ENCODE measurements around the gene GRIK1. TPM values are rescaled to one million over a fixed set of nuclear protein-coding genes. Genes with fewer than 3 reads are reported as not detected.
"Not testable (repeated sequence)": the region's sequence is repeated elsewhere in the genome, so short reads cannot be mapped to it uniquely, and the experiment has no call there.

GRIK1 gene
- total RNA-seq: under 1 TPM; 0.14 to 0.19 TPM
- long read RNA-seq, donor 1, partial matches to known transcripts: 0 of 6 reads
- long read RNA-seq, donor 1, other reads (novel, unspliced or antisense): 6 of 6 reads
- long read RNA-seq, donor 2, partial matches to known transcripts: 0 of 3 reads
- long read RNA-seq, donor 2, other reads (novel, unspliced or antisense): 3 of 3 reads

DNA sequence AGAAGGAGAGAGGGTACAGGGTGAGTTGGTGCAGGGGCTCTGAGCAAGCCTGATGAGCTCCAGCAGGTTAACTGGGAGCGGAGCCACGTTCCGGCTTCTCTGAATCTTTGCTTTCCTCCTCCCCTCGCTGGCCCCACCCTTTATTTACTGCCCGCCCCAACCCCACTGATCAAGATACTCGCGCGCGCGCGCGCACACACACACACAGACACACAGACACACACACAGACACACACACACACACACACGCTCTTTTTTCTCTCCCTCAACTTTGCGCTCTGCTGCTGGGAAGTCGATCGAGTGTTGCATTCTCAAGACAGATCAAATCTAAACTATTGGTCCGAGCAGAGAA is at the start of gene GRIK1:
Gene GRIK1, minus strand, starts transcription at position 73 of the 352 bp plus-strand sequence.
- intact Hi-C loops (cut with DNase I): no loop called here

DNA sequence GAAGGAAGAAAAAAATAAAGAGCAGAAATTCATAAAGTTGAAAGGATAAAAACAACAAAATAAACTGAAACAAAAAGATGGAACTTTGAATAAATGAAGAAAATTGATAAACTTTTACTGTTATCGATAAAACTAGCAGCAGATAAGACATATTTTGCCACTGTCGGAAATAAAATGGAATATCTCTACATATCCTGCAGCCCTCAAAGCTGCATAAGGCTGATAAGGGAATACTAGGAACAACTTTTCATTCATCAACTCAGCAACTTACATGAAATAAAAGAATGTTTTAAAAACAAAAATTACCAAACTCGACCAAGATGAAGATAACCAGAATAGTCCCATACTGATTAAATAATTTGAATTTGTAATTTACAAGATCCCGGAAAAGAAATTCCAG is 48.0 kb upstream of the GRIK1 start:
- intact Hi-C loops (cut with DNase I): no loop called here
- DNase-seq (ENCODE audit: low spot score): no peak

More for the DNA sequence above, at the start of gene GRIK1:
- no peak for DNase-seq (ENCODE audit: low spot score)

DNA sequence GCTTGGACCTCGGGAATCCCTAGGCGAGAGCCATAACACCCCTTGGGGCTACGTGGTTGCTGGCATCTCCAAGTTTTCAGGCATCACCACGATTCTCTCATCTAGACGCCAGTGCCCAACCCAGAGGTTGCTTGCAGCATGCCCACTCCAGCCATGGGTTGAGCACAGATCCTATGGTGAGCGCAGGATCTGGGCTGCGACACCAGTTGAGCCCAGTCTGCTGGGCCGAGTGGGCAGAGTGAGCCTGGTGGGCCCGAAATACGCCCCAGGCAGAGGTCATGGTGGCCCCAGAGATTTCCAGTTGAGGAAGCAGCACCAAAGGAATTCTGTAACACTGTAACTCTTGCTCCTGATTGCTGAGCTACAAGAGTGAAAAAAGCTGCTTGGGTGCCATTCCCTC is 46.1 kb upstream of the GRIK1 start:
- intact Hi-C loops (cut with DNase I): no loop called here

DNA sequence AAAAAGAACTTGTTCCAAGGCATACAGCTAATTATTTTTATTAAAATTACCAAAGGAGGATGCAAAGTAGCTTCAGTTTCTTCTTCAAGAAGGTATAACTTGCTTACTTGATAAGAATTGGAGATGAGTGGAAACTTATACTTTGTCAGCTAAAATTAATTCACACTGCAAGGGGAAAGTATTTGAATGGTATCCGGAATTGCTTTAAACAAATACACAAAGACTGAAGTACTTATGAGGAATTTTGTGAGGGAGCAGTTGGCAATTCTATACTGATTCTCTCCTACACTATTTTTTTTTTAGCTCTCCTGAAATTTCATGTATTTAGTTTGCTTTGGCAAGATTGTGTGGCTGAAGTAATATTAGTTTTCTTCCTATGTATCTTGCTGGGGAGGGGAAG is 39.2 kb upstream of the GRIK1 start:
- no peak for DNase-seq (ENCODE audit: low spot score)
- intact Hi-C loops (cut with DNase I): no loop called here

More for the DNA sequence above, 46.1 kb upstream of the GRIK1 start:
- DNase-seq (ENCODE audit: low spot score): no peak

DNA sequence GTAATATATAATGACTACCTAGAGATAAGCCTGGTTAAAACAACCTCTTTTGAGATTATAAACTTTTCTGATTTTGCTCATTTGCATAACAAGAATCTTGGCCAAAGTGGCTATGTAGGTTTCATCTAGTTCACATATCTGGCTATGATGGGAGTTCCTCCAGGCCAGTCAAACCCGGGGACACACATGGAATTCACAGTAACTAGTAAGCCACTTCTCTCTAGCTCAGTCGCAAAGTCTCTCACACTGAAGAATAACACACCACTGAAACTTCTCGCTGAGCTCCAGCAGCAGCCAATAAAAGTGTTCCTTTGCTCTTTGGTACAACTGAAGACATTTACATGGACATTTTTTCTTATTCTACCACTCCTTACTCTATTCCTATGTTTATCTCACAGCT is 36.0 kb upstream of the GRIK1 start:
- intact Hi-C loops (cut with DNase I): no loop called here
- DNase-seq (ENCODE audit: low spot score): no peak

DNA sequence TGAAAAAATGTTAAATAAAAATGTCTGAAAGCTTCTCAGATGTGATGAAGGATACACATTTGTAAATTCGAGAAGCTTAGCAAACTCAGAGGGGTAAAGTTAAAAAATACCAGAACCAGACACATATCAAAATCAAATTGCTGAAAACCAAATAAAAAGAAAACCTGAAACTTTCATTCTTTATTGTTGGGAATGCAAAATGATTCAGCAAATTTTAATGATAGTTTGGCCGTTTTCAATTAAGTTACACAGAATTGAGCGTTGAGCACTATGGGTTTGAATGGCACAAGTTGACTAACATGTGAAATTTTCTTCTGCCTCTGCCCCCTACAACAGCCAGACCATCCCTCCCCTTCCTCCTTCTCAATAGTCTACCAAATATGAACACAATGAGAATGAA is 33.5 kb upstream of the GRIK1 start:
- intact Hi-C loops (cut with DNase I): no loop called here
- DNase-seq (ENCODE audit: low spot score): no peak

DNA sequence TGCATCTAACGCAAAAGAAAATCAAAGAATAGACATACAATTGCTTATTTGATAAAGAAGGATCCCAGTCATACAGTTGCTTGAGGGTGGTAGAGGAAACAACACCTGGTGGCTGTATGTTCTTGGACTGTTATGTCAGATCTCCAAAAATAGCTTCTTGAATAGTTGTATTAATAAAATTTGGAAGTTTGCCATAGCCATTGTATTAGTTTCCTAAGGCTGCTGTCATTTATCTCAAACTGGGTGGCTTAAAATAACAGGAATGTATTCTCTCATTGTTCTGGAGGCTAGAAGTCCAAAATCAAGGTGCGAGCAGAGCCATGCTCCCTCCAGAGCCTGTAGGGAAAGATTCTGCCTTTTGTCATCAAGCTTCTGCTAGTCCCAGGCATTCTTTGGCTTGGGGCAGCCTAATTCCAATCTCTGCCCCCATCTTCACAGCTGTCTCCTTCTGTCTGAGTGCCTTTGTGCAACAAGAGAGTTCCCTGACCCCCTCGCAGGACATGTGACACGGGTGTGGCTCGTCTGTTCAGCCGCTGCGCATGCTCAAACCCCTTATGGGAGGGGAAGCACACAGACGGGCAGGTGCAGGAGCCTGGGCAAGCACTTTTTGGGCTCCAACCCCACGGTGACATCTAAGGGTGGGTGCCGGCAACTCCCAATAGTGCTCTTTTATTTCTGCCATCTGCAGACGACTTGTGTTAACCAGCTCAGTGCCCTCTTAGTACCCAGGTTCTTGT is 21.7 kb upstream of the GRIK1 start:
- no peak for DNase-seq (ENCODE audit: low spot score)
- intact Hi-C loops (cut with DNase I): no loop called here

DNA sequence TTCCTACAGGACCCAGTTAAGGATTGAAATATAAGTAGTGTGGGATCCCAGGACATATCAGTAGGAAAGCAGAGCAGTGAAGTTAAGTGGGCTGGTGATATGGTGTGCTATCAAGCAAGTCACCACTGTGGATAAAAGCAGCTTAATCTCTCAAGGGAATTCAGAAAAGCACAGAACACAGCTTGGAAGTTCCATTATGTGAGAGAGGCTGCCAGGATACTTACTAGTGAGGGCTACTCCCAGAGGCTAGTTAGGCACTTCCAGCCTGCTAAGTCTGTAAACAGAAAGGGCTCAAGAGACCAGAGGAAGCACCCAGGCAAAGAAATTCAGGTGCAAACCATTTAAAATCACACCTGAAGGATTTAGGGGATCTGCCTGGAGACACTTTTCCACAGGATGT is 18.8 kb upstream of the GRIK1 start:
- no peak for DNase-seq (ENCODE audit: low spot score)
- intact Hi-C loops (cut with DNase I): no loop called here

DNA sequence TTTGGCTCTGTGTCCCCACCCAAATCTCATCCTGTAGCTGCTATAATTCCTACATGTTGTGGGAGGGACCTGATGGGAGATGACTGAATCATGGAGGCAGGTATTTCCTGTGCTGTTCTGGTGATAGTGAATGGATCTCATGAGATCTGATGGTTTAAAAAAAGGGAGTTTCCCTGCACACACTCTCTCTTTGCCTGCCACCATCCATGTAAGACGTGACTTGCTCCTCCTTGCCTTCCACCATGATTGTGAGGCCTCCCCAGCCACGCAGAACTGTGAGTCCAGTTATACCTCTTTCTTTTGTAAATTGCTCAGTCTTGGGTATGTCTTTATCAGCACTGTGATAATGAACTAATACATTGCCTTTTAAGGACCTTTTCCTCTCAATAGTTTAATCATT is 18.2 kb upstream of the GRIK1 start:
- DNase-seq (ENCODE audit: low spot score); intact Hi-C loops (cut with DNase I): not testable (repeated sequence)

DNA sequence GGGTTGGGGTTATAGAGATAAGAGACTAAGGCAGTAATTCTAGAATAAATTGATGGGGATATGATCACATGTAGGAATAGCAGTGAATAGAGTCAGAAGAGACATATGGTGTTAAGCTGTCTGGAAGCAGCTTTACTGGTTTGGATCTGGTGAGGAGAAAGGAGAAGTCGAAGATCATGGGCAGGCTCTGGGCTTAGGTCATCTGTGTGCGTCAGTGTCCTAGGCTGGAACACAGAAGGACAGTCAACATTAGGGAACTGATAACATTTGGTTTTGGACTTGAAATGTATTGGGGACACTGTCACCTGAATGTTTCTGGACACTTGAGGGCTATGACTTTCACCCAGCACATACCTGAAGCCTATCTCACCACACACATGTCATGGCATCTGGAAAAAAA is 13.9 kb upstream of the GRIK1 start:
- DNase-seq (ENCODE audit: low spot score): no peak
- intact Hi-C loops (cut with DNase I): loop anchor here in 1 of 2 donors (5.0 kb wide), 1 partner anchor 69 kb away; no protein-coding TSS in a partner anchor

DNA sequence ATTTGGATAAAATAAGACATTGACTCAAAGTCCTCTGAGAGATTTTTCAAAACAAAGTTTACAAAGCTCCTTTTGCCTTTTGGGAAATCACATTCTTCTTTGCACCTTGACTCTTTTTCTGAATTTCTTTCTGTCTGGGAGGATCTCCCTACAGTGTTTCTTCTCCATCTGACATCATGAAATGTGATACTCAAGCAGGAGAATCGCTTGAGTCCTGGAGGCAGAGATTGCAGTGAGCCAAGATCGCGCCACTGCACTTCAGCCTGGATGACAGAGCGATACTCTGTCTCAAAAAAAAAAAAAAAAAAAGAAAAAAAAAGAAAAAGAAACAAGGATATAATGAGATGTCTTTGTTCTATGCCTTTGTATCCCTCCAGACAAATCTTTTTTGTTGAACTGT is 13.3 kb upstream of the GRIK1 start:
- DNase-seq (ENCODE audit: low spot score): no peak
- intact Hi-C loops (cut with DNase I): loop anchor here in 1 of 2 donors (5.0 kb wide), 1 partner anchor 69 kb away; no protein-coding TSS in a partner anchor

DNA sequence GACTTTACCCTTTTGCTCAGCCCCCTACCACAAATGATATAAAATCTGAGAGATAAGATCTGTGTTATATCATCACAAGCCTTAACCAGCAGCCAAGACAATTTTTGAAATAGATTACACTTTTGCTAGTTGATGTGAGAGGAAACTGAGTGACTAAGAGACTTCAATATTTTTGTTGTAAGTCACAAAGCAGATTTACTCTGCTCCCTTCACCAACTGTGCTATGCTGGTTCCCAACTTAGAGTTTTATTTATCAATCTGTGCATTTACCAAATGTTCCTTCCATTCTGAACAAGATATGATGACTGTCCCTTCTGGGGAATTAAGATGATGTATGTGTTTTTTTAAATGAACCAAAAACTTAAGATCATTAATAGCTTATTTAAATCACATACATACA is 12.1 kb upstream of the GRIK1 start:
- no peak for DNase-seq (ENCODE audit: low spot score)
- intact Hi-C loops (cut with DNase I): loop anchor here in 1 of 2 donors (5.0 kb wide), 1 partner anchor 70 kb away; no protein-coding TSS in a partner anchor

DNA sequence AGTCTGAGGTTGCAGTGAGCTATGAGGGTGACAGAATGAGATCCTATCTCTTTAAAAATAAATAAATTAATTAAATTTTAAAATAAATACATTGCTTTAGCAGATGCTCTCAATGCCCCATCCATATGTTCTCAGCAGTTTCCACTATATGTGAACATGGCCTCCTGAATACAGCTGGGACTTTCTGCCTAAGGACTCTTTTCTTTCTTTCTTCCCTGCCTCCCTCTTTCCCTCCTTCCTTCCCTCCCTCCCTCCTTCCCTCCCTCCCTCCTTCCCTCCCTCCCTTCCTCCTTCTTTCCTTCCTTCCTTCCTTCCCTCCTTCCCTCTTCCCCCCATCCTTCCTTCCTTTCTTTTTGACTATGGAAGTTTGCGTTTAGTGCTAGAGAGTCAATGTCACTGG is 10.2 kb upstream of the GRIK1 start:
- intact Hi-C loops (cut with DNase I): loop anchor here in 1 of 2 donors (5.0 kb wide), 1 partner anchor 72 kb away; no protein-coding TSS in a partner anchor
- no peak for DNase-seq (ENCODE audit: low spot score)

DNA sequence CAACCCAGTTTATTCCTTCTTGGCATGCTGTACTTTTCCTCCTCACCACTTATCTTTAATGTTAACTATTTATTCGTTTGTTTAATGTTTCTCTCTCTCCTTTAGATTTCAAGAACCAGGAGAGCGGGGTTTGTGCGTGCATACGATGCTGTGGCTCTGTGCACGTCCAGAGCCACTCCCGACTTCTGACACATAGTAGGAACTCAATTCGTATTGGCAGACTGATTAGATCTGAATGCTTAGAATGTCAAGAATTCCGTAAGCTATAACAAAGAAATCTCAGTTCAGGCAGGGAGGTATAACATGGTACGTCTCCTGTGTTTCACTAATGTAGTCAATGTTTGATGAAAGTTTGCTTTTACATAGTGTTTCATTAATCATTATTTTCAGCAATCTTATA is 7.3 kb upstream of the GRIK1 start:
- intact Hi-C loops (cut with DNase I): no loop called here
- no peak for DNase-seq (ENCODE audit: low spot score)

DNA sequence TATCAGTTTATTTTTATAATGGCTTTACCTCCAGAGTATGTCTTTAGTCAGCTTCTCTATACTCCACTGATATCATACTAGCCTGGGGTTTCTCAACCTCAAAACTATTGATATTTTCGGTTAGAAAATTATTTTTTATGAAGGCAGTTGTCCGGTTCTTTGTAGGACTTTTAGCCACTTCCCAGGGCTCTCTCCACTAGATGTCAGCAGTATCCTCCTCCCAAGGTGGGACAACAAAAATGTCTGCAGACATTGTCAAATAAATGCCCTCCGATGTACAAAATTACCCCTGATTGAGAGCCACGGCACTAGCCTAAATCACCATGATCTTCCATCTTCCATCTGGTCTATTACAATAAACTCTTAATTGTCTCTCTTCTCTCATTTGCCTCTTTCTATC is 4.1 kb upstream of the GRIK1 start:
- DNase-seq (ENCODE audit: low spot score): no peak
- intact Hi-C loops (cut with DNase I): no loop called here

DNA sequence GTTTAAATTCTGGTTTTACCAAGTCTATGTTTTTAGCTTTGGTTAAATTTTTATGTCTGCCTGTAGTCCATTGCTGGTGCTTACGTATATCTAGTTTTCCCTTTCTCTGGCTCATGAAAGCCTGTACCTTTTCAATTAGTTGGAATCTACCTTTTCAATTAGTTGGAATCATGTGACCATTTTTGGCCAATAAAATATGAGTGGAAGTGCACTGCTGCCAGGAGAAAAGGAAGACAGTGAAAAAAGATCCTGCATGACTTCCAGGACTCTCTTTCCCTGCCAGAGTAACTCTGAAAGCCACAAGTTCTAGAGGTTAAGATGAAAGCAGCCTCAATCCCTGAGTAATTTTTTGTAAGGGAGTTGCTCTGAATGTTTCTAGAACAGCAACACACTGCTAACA is 2.2 kb upstream of the GRIK1 start:
- no peak for DNase-seq (ENCODE audit: low spot score)
- intact Hi-C loops (cut with DNase I): no loop called here

DNA sequence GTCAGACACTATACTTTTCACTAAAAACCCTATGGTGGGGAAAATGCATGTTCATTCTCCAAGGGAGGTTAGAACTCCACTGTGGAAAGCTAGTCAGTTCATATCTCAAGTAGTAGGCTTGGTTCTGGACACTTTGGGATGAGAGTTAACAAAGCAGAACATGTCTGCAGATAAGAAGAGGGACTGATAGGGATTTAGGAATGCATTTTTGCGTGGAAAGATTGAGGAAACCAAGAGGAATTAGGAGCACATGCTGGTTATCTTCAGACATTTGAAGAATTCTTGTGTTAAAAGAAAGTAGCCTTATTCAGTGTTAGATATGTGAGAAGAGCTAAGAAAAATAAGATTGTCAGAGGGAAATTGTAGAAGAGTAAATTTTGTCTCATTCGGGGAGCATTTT is 1.2 kb upstream of the GRIK1 start:
- intact Hi-C loops (cut with DNase I): no loop called here
- DNase-seq (ENCODE audit: low spot score): no peak

DNA sequence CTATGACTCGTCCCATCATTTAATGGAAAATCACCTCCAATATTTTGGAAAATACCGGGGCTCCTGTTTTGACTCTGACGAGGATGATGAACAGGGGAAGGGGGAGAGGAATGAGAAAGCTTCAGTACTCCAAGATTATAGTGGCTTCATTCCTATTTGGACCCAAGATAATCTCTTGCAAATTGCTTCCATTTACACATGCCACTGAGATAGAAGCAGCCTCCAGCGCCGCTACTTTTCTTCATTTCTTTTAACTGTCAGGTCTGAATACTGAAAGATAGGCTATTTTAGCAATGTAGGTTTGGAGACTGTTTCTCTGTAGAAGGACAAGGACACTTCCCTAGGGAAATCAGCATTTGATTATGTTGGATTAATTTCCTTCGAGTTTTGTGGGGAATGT is 565 bp upstream of the GRIK1 start:
- intact Hi-C loops (cut with DNase I): no loop called here
- no peak for DNase-seq (ENCODE audit: low spot score)

DNA sequence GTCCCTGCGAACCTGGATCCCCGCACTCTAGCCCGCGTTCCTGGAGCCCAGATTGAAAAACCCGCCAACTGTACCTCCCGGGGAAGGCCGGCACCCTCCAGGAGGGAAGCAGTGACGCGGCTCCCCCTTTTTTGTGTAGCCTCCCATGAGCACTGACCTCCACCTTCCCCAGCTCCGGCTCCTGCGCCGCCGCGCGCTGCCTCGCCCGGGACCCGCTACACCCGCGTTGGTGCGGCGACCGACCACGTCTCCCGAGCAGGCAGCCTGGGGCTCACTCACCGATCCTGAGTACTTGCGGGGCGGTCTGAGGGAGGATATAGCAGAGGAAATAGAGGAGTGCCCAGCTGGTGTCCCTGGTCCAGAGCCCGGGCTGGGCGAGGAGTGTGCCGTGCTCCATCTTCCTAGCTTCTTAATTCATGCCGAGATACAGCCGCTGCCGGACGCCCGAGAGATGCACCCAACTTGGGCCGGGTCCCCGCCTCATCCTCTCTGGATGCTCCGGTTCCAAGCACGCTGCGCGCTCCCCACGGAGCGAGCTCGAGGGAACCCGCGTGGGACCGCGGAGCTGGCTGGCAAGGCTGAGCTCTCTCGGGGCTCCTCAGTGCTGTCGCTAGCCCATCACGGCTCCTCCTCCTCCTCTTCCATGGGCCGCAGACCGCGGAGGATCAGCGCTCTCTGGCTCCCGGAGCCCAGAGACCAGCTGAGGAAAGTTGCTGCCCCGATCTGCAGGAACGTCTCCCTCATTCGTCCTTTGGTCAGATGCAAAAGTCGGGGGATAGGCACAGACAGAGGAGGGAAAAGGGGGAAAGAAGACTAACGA is 482 bp downstream of the GRIK1 start:
- intact Hi-C loops (cut with DNase I): no loop called here
- peak; percentile 78 for DNase-seq (ENCODE audit: low spot score)

DNA sequence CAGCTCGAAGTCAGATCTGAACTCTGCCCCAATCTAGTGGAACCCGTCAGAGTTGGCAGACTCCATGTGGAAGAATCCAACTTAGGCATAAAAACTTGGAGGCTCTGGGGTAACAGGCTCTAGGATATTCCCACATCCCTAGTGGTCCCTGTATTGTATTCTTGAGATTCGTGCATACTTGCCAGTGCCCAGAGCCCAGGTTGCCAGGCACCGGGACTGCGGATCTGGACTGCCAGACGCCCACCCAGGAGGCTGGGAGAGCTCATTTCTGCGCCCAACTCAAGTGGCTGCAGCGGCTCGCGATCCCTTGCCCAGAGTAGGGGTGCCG is 1.1 kb downstream of the GRIK1 start:
- intact Hi-C loops (cut with DNase I): no loop called here
- DNase-seq (ENCODE audit: low spot score): no peak

DNA sequence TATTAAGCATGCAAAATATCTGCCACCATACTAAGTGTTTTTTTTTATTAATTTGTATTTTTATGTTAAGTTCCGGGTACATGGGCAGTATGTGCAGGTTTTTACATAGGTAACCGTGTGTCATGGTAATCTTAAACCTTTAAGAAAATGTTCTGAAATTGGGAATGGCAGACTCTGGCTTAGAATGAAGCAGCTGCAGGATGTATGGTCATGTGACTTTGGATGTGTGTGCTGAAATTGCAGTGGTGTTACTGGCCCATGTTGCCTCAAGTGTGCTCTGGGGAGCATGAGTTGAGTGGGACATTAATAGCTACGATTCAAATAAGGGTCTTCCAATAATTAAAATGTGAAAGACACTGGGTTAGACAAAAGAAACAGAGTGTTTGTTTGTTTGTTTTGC is 6.7 kb downstream of the GRIK1 start:
- intact Hi-C loops (cut with DNase I): no loop called here

More for the DNA sequence above, 6.7 kb downstream of the GRIK1 start:
- DNase-seq (ENCODE audit: low spot score): no peak
